ENCODE measurements around the gene NRN1L.

Gene NRN1L

GRCh38 chr16:67935101-67935401 is 50.4 kb downstream of the NRN1L start:
- Histone ChIP-seq H3K4me3 (ENCODE audit: insufficient read depth, low read depth, low read length) (peak overlapping the region; percentile 96), H3K4me1 (ENCODE audit: control insufficient read depth, insufficient read depth, low read length) (peaks cover 16% of the 10 kb centered on the region), H3K27me3 (ENCODE audit: control insufficient read depth, insufficient read depth, low read length, poor library complexity, severe bottlenecking) (no peaks in the 10 kb centered on the region), H3K27ac (ENCODE audit: insufficient read depth, low read depth, low read length, poor library complexity, severe bottlenecking) (no peak overlapping the region), H3K36me3 (ENCODE audit: control insufficient read depth, insufficient read depth, low read length) (no peaks in the 10 kb centered on the region), H3K9me3 (ENCODE audit: control insufficient read depth, low read length) (no peaks in the 10 kb centered on the region)
- WGBS, 2 experiments, result 10 to 12% methylated on average over 13 of the region's 13 CpGs

GRCh38 chr16:67935402-67936123 is 50.9 kb downstream of the NRN1L start:
- Histone ChIP-seq H3K36me3 (ENCODE audit: control insufficient read depth, insufficient read depth, low read length) (no peaks in the 10 kb centered on the region), H3K9me3 (ENCODE audit: control insufficient read depth, low read length) (no peaks in the 10 kb centered on the region), H3K4me3 (ENCODE audit: insufficient read depth, low read depth, low read length) (peak overlapping the region; percentile 96), H3K27me3 (ENCODE audit: control insufficient read depth, insufficient read depth, low read length, poor library complexity, severe bottlenecking) (no peaks in the 10 kb centered on the region), H3K27ac (ENCODE audit: insufficient read depth, low read depth, low read length, poor library complexity, severe bottlenecking) (no peak overlapping the region), H3K4me1 (ENCODE audit: control insufficient read depth, insufficient read depth, low read length) (peaks cover 16% of the 10 kb centered on the region)
- 0 to 1% methylated on average over 55 of the region's 55 CpGs for WGBS, 2 experiments
